PC-9 (cell line): ENCODE results near the gene DNMBP. TPM values are rescaled to one million over a fixed set of nuclear protein-coding genes. Genes with fewer than 3 reads are reported as not detected.

Experiments
- BruUV-seq: library from RNA; stranded (reverse); fragments of 400-500 nt; replicated peaks from 2 replicates; lab custom pipeline; 2021; lab: Mats Ljungman, UMichigan
- CTCF ChIA-PET: fragments of 300-600 bp; sonication (Branson Sonifier 250); formaldehyde crosslinking; loops from one replicate; lab custom pipeline; 2022; ENCODE audit warnings: antibody characterized with exemption; lab: Charles Lee
- POLR2A ChIA-PET: fragments of 300-600 bp; sonication (Branson Sonifier 250); formaldehyde crosslinking; loops from one replicate; lab custom pipeline; 2022; ENCODE audit warnings: antibody characterized with exemption; ENCODE audit not compliant: unreplicated experiment; lab: Charles Lee
- DNase-seq, 2 experiments: peaks; one replicate each; pipeline versions ENCODE4 v3.0.0 to v3.0.0-alpha.2; 2015 to 2022; ENCODE audit warnings: mixed read lengths in 1 of 2
- H2AFZ ChIP-seq: fragments of 200-600 bp; sonication (generic); 2 replicates; pipeline ENCODE4 v1.8.1; 2017; ENCODE audit warnings: antibody characterized with exemption
- H3F3A ChIP-seq: fragments of 200-600 bp; sonication (generic); 2 replicates; pipeline ENCODE4 v1.8.1; 2017; ENCODE audit warnings: antibody characterized with exemption, mild to moderate bottlenecking, low read depth; ENCODE audit not compliant: insufficient read depth
- H3K27ac ChIP-seq: fragments of 200-600 bp; sonication (generic); 2 replicates; pipeline ENCODE4 v1.6.1; 2016; ENCODE audit warnings: mixed run types
- H3K27me3 ChIP-seq: fragments of 200-600 bp; sonication (generic); 2 replicates; pipeline ENCODE4 v1.6.1; 2016; ENCODE audit warnings: low read depth, mixed run types; ENCODE audit not compliant: insufficient read depth
- H3K36me3 ChIP-seq: fragments of 200-600 bp; sonication (generic); 2 replicates; pipeline ENCODE4 v1.6.1; 2016; ENCODE audit warnings: low read depth, mixed run types
- H3K4me1 ChIP-seq: fragments of 200-600 bp; sonication (generic); replicated peaks from 2 replicates; pipeline ENCODE4 v1.6.1; 2016; ENCODE audit warnings: mixed run types; ENCODE audit not compliant: insufficient read depth
- H3K4me2 ChIP-seq: fragments of 200-600 bp; sonication (generic); 2 replicates; pipeline ENCODE4 v1.6.1; 2017; ENCODE audit warnings: mixed run types
- H3K4me3 ChIP-seq: fragments of 200-600 bp; sonication (generic); 2 replicates; pipeline ENCODE4 v1.6.1; 2016; ENCODE audit warnings: mixed run types
- H3K79me2 ChIP-seq: fragments of 200-600 bp; sonication (generic); 2 replicates; pipeline ENCODE4 v1.6.1; 2017; ENCODE audit warnings: low read depth, mixed run types
- H3K9me2 ChIP-seq: fragments of 200-600 bp; sonication (generic); 2 replicates; pipeline ENCODE4 v1.8.1; 2017; ENCODE audit warnings: mild to moderate bottlenecking; ENCODE audit not compliant: insufficient read depth
- H3K9me3 ChIP-seq: fragments of 200-600 bp; sonication (generic); 2 replicates; pipeline ENCODE4 v1.8.1; 2016; ENCODE audit warnings: low read depth; ENCODE audit not compliant: insufficient read depth
- H4K20me1 ChIP-seq: fragments of 200-600 bp; sonication (generic); 2 replicates; pipeline ENCODE4 v1.8.1; 2017; ENCODE audit not compliant: insufficient read depth
- EZH2 ChIP-seq: fragments of 200-600 bp; sonication (generic); IDR thresholded peaks from 2 replicates; pipeline ENCODE4 v1.8.0; 2017; ENCODE audit warnings: antibody characterized with exemption, low read depth
- intact Hi-C: fragments of 100-400 bp; cut with micrococcal nuclease; formaldehyde crosslinking; loops from one replicate; pipeline ENCODE4 v1.10.0; 2022; ENCODE audit not compliant: unreplicated experiment
- total RNA-seq: library from RNA; stranded (reverse); gene quantifications from 2 replicates; pipeline ENCODE4 v1.2.3, GENCODE V29; 2021
- TF ChIP-seq, protein P1 (sequence below): fragments of 200-600 bp; sonication (generic); conservative IDR thresholded peaks from 2 replicates; pipeline ENCODE4 v1.6.1; 2017; ENCODE audit warnings: mixed run types, antibody characterized with exemption, mild to moderate bottlenecking, moderate library complexity

DNMBP gene
- total RNA-seq, 1 experiment from 2014 or later: 14.9 TPM

GRCh38 chr10:99927721-99928280 is 81.9 kb downstream of the DNMBP start:
- no peak overlapping the region for H2AFZ ChIP-seq
- no peaks in the 10 kb centered on the region for H3K9me3 ChIP-seq
- CTCF ChIA-PET: interaction anchor here (1.1 to 1.9 kb wide), 2 partner anchors 76 to 82 kb away, joined by 3 to 5 read pairs; partner anchors contain the start of gene DNMBP
- peak in 1 of 2 experiments; percentile 49 for DNase-seq
- no peaks in the 10 kb centered on the region for H3K27me3 ChIP-seq
- TF ChIP-seq EZH2: no peak
- 0 out of 2 replicates have a peak, but pooled peaks cover 1% of the 10 kb centered on the region for H3K36me3 ChIP-seq
- H4K20me1 ChIP-seq: peaks cover 13% of the 10 kb centered on the region; the same call in 1 of the 2 replicates
- intact Hi-C loops: no loop called here
- BruUV-seq: no TSS peak
- peak overlapping the region; percentile 87 for H3K4me3 ChIP-seq
- H3K4me2 ChIP-seq: peak overlapping the region; percentile 98
- POLR2A ChIA-PET: no interaction called here
- H3K4me1 ChIP-seq: peaks cover 46% of the 10 kb centered on the region
- H3K9me2 ChIP-seq: no peaks in the 10 kb centered on the region
- H3F3A ChIP-seq: peaks cover 67% of the 10 kb centered on the region
- H3K27ac ChIP-seq: peak overlapping the region; percentile 98
- peaks cover 86% of the 10 kb centered on the region for H3K79me2 ChIP-seq

- TF ChIP-seq, protein P1, sequence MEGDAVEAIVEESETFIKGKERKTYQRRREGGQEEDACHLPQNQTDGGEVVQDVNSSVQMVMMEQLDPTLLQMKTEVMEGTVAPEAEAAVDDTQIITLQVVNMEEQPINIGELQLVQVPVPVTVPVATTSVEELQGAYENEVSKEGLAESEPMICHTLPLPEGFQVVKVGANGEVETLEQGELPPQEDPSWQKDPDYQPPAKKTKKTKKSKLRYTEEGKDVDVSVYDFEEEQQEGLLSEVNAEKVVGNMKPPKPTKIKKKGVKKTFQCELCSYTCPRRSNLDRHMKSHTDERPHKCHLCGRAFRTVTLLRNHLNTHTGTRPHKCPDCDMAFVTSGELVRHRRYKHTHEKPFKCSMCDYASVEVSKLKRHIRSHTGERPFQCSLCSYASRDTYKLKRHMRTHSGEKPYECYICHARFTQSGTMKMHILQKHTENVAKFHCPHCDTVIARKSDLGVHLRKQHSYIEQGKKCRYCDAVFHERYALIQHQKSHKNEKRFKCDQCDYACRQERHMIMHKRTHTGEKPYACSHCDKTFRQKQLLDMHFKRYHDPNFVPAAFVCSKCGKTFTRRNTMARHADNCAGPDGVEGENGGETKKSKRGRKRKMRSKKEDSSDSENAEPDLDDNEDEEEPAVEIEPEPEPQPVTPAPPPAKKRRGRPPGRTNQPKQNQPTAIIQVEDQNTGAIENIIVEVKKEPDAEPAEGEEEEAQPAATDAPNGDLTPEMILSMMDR: no peak
- TF ChIP-seq EZH2: no peak
- no peaks in the 10 kb centered on the region for H3K9me2 ChIP-seq
- H3K4me1 ChIP-seq: peaks cover 51% of the 10 kb centered on the region
- H3K36me3 ChIP-seq: 0 out of 2 replicates have a peak, but pooled peaks cover 4% of the 10 kb centered on the region
- POLR2A ChIA-PET: interaction anchor here (0.6 to 1.0 kb wide), 3 partner anchors 12 to 165 kb away, joined by 3 to 9 read pairs (median 4); no protein-coding TSS in a partner anchor
- H3K9me3 ChIP-seq: no peaks in the 10 kb centered on the region
- peak overlapping the region; percentile 87 for H3K4me3 ChIP-seq
- BruUV-seq: TSS peak; percentile 78
- peaks cover 91% of the 10 kb centered on the region for H3K79me2 ChIP-seq
- peaks cover 71% of the 10 kb centered on the region for H3F3A ChIP-seq
- no peaks in the 10 kb centered on the region for H3K27me3 ChIP-seq
- H3K4me2 ChIP-seq: peak overlapping the region; percentile 98
- H4K20me1 ChIP-seq: peaks cover 13% of the 10 kb centered on the region; the same call in 1 of the 2 replicates
- CTCF ChIA-PET: interaction anchor here (1.9 kb wide), 1 partner anchor 82 kb away, joined by 5 read pairs; the partner anchor contains the start of gene DNMBP
- intact Hi-C loops: no loop called here
- DNase-seq: peak; percentile 65 to 66
- no peak overlapping the region for H2AFZ ChIP-seq
- peak overlapping the region; percentile 98 for H3K27ac ChIP-seq
Observed at GRCh38 chr10:99926925-99927720, 82.6 kb downstream of the DNMBP start.

GRCh38 chr10:99924451-99925255 is 85.1 kb downstream of the DNMBP start:
- no peaks in the 10 kb centered on the region for H3K9me3 ChIP-seq
- BruUV-seq: no TSS peak
- ChIA-PET CTCF (no interaction called here), POLR2A (interaction anchor here (0.7 kb wide), 1 partner anchor 1244 kb away, joined by 3 read pairs; no protein-coding TSS in a partner anchor)
- H3K36me3 ChIP-seq: peaks cover 11% of the 10 kb centered on the region; the same call in 1 of the 2 replicates
- H3K4me2 ChIP-seq: peak overlapping the region; percentile 98
- TF ChIP-seq EZH2: no peak
- TF ChIP-seq, protein P1: no peak
- peaks cover 59% of the 10 kb centered on the region for H3K4me1 ChIP-seq
- H2AFZ ChIP-seq: no peak overlapping the region
- intact Hi-C loops: loop anchor here (5.0 kb wide), 2 partner anchors 43 to 123 kb away; no protein-coding TSS in a partner anchor
- H4K20me1 ChIP-seq: peaks cover 13% of the 10 kb centered on the region; the same call in 1 of the 2 replicates
- H3K4me3 ChIP-seq: peak overlapping the region; percentile 87; the same call in 1 of the 2 replicates
- H3K79me2 ChIP-seq: peaks cover 99% of the 10 kb centered on the region
- H3K27ac ChIP-seq: 0 out of 2 replicates have a peak overlapping the region, but pooled peaks have one; percentile 9
- H3K9me2 ChIP-seq: no peaks in the 10 kb centered on the region
- peaks cover 69% of the 10 kb centered on the region for H3F3A ChIP-seq
- DNase-seq: no peak
- no peaks in the 10 kb centered on the region for H3K27me3 ChIP-seq
